ENCODE data around the gene SYNE3. TPM values are rescaled to one million over a fixed set of nuclear protein-coding genes. Genes with fewer than 3 reads are reported as not detected.

Gene SYNE3
- total RNA-seq, 1 experiment from 2014 or later, result 21.2 TPM

GRCh38 chr14:95480109-95480886, 36.2 kb downstream of the SYNE3 start:
- intact Hi-C loops (cut with micrococcal nuclease; ENCODE audit: unreplicated experiment), result no loop called here
- H3K27me3 ChIP-seq (replicated peaks; ENCODE audit: control insufficient read depth, insufficient read depth, low read length), result no peaks in the 10 kb centered on the region
- H3K27me3 Mint-ChIP-seq (ENCODE audit: insufficient read depth, unreplicated experiment), result no peaks in the 10 kb centered on the region
- DNase-seq, result no peak
- no TSS peak for BruUV-seq (replicated peaks)
- TF ChIP-seq, protein P1, sequence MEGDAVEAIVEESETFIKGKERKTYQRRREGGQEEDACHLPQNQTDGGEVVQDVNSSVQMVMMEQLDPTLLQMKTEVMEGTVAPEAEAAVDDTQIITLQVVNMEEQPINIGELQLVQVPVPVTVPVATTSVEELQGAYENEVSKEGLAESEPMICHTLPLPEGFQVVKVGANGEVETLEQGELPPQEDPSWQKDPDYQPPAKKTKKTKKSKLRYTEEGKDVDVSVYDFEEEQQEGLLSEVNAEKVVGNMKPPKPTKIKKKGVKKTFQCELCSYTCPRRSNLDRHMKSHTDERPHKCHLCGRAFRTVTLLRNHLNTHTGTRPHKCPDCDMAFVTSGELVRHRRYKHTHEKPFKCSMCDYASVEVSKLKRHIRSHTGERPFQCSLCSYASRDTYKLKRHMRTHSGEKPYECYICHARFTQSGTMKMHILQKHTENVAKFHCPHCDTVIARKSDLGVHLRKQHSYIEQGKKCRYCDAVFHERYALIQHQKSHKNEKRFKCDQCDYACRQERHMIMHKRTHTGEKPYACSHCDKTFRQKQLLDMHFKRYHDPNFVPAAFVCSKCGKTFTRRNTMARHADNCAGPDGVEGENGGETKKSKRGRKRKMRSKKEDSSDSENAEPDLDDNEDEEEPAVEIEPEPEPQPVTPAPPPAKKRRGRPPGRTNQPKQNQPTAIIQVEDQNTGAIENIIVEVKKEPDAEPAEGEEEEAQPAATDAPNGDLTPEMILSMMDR (IDR thresholded peaks at IDR 0.05; ENCODE audit: insufficient read depth in 1 of 2, low read depth in 1 of 2, low read length in 1 of 2, severe bottlenecking in 1 of 2, unreplicated experiment in 1 of 2), result no peak
- no peak overlapping the region for H3K27ac Mint-ChIP-seq (ENCODE audit: unreplicated experiment)
- peaks cover 45% of the 10 kb centered on the region for H3K4me1 ChIP-seq
- H3K4me3 Mint-ChIP-seq (ENCODE audit: unreplicated experiment), result no peak overlapping the region
- H3K9me3 ChIP-seq, result no peaks in the 10 kb centered on the region
- H3K4me1 Mint-ChIP-seq (ENCODE audit: low read depth, unreplicated experiment), result peaks cover 30% of the 10 kb centered on the region
- ChIA-PET POLR2A (interaction anchor here (0.6 kb wide), 1 partner anchor 12 kb away, joined by 4 read pairs; no protein-coding TSS in a partner anchor), CTCF (no interaction called here)
- no peak overlapping the region for H3K4me3 ChIP-seq (ENCODE audit: low read depth, low read length)
- peaks cover 2% of the 10 kb centered on the region; the same call in 1 of the 2 replicates for H3K36me3 ChIP-seq (ENCODE audit: control insufficient read depth, insufficient read depth, low read length)
- H3K9me3 Mint-ChIP-seq (ENCODE audit: unreplicated experiment), result no peaks in the 10 kb centered on the region
- peaks cover 5% of the 10 kb centered on the region for H3K36me3 Mint-ChIP-seq (ENCODE audit: insufficient read depth, unreplicated experiment)

DNA sequence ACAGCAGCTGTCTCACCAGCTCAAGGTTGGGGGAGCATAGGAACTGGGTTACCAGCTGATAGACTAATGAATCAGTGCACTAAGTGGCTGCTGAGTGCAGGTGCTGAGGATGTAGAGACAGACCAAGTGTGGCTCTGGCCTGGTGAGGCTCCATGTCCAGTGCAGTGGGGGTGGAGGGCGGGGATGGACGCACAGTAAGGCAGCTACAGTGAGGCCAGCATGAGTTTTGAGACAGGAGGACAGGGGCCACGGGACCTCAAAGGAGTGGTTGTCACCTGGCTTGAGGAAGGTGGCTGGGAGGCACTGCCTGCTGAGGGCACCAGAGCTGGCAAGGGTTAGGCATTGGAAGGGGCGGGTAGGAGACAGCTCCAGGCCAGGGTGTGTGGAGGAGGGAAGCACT, 37.0 kb downstream of the SYNE3 start:
- H3K27me3 Mint-ChIP-seq (ENCODE audit: insufficient read depth, unreplicated experiment), result no peaks in the 10 kb centered on the region
- H3K27ac Mint-ChIP-seq (ENCODE audit: unreplicated experiment), result no peak overlapping the region
- BruUV-seq (replicated peaks), result no TSS peak
- H3K4me3 ChIP-seq (ENCODE audit: low read depth, low read length), result no peak overlapping the region
- peaks cover 37% of the 10 kb centered on the region for H3K4me1 ChIP-seq
- H3K9me3 ChIP-seq, result no peaks in the 10 kb centered on the region
- ChIA-PET CTCF (interaction anchor here (0.6 kb wide), 1 partner anchor 35 kb away, joined by 3 read pairs; no protein-coding TSS in a partner anchor), POLR2A (no interaction called here)
- intact Hi-C loops (cut with micrococcal nuclease; ENCODE audit: unreplicated experiment), result no loop called here
- TF ChIP-seq, protein P1 (IDR thresholded peaks at IDR 0.05; ENCODE audit: insufficient read depth in 1 of 2, low read depth in 1 of 2, low read length in 1 of 2, severe bottlenecking in 1 of 2, unreplicated experiment in 1 of 2), result no peak
- no peaks in the 10 kb centered on the region for H3K9me3 Mint-ChIP-seq (ENCODE audit: unreplicated experiment)
- H3K4me3 Mint-ChIP-seq (ENCODE audit: unreplicated experiment), result no peak overlapping the region
- H3K27me3 ChIP-seq (replicated peaks; ENCODE audit: control insufficient read depth, insufficient read depth, low read length), result no peaks in the 10 kb centered on the region
- no peak for DNase-seq
- H3K36me3 ChIP-seq (ENCODE audit: control insufficient read depth, insufficient read depth, low read length), result peaks cover 2% of the 10 kb centered on the region; the same call in 1 of the 2 replicates
- H3K4me1 Mint-ChIP-seq (ENCODE audit: low read depth, unreplicated experiment), result peaks cover 23% of the 10 kb centered on the region
- H3K36me3 Mint-ChIP-seq (ENCODE audit: insufficient read depth, unreplicated experiment), result peaks cover 4% of the 10 kb centered on the region

- no TSS peak for BruUV-seq (replicated peaks)
- Mint-ChIP-seq H3K4me3 (ENCODE audit: unreplicated experiment) (no peak overlapping the region), H3K27ac (ENCODE audit: unreplicated experiment) (no peak overlapping the region), H3K4me1 (ENCODE audit: low read depth, unreplicated experiment) (peaks cover 17% of the 10 kb centered on the region), H3K36me3 (ENCODE audit: insufficient read depth, unreplicated experiment) (peaks cover 7% of the 10 kb centered on the region), H3K27me3 (ENCODE audit: insufficient read depth, unreplicated experiment) (no peaks in the 10 kb centered on the region), H3K9me3 (ENCODE audit: unreplicated experiment) (no peaks in the 10 kb centered on the region)
- peaks cover 30% of the 10 kb centered on the region for H3K4me1 ChIP-seq
- H3K4me3 ChIP-seq (ENCODE audit: low read depth, low read length), result no peak overlapping the region
- DNase-seq, result no peak
- no peaks in the 10 kb centered on the region for H3K27me3 ChIP-seq (replicated peaks; ENCODE audit: control insufficient read depth, insufficient read depth, low read length)
- TF ChIP-seq, protein P1 (IDR thresholded peaks at IDR 0.05; ENCODE audit: insufficient read depth in 1 of 2, low read depth in 1 of 2, low read length in 1 of 2, severe bottlenecking in 1 of 2, unreplicated experiment in 1 of 2), result no peak
- CTCF ChIA-PET, result interaction anchor here (0.6 kb wide), 2 partner anchors 27 to 35 kb away, joined by 3 to 4 read pairs; no protein-coding TSS in a partner anchor
- intact Hi-C loops (cut with micrococcal nuclease; ENCODE audit: unreplicated experiment), result no loop called here
- H3K36me3 ChIP-seq (ENCODE audit: control insufficient read depth, insufficient read depth, low read length), result peaks cover 2% of the 10 kb centered on the region; the same call in 1 of the 2 replicates
- POLR2A ChIA-PET, result no interaction called here
- no peaks in the 10 kb centered on the region for H3K9me3 ChIP-seq
Measured at GRCh38 chr14:95478818-95479217, 37.6 kb downstream of the SYNE3 start.
